Fibroblast of gingiva (primary cell): ENCODE measurements around the gene FHAD1.

ENCODE experiments used
- DNase-seq: peaks from one replicate; pipeline ENCODE4 v3.0.0-alpha.2; 2011; ENCODE audit warnings: low read depth

Gene FHAD1

GRCh38 chr1:15326691-15327588 is 79.9 kb downstream of the FHAD1 start:
- DNase-seq, result peak; percentile 96

- peak; percentile 75 for DNase-seq
These were observed 81.5 kb downstream of the FHAD1 start for GRCh38 chr1:15328351-15329103.

- peak; percentile 51 for DNase-seq
These were observed 82.2 kb downstream of the FHAD1 start for GRCh38 chr1:15329104-15329820.

- no peak for DNase-seq
These were observed 83.0 kb downstream of the FHAD1 start for GRCh38 chr1:15330028-15330427.

GRCh38 chr1:15331180-15331579 is 84.2 kb downstream of the FHAD1 start:
- DNase-seq, result no peak

- no peak for DNase-seq
These were observed 84.7 kb downstream of the FHAD1 start for GRCh38 chr1:15331734-15332133.

- no peak for DNase-seq
These were observed 85.5 kb downstream of the FHAD1 start for GRCh38 chr1:15332525-15332924.

GRCh38 chr1:15332952-15333715 is 86.1 kb downstream of the FHAD1 start:
- no peak for DNase-seq

- no peak for DNase-seq
These were observed 88.0 kb downstream of the FHAD1 start for GRCh38 chr1:15334995-15335394.

GRCh38 chr1:15336866-15337265 is 89.8 kb downstream of the FHAD1 start:
- DNase-seq, result no peak

- peak; percentile 76 for DNase-seq
These were observed 90.8 kb downstream of the FHAD1 start for GRCh38 chr1:15337656-15338402.

GRCh38 chr1:15339570-15339969 is 92.5 kb downstream of the FHAD1 start:
- no peak for DNase-seq

GRCh38 chr1:15341228-15341627 is 94.2 kb downstream of the FHAD1 start:
- no peak for DNase-seq

- peak; percentile 50 for DNase-seq
These were observed 94.8 kb downstream of the FHAD1 start for GRCh38 chr1:15341634-15342407.

- no peak for DNase-seq
These were observed 95.5 kb downstream of the FHAD1 start for GRCh38 chr1:15342408-15342967.

GRCh38 chr1:15343099-15343498 is 96.1 kb downstream of the FHAD1 start:
- no peak for DNase-seq

GRCh38 chr1:15343729-15344128 is 96.7 kb downstream of the FHAD1 start:
- DNase-seq, result peak; percentile 24

- DNase-seq, result no peak
These were observed 97.4 kb downstream of the FHAD1 start for GRCh38 chr1:15344380-15344779.

GRCh38 chr1:15344800-15345704 is 98.0 kb downstream of the FHAD1 start:
- DNase-seq, result no peak
